ENCODE measurements around the gene NLRC5.

NLRC5 gene

GRCh38 chr16:57029161-57030160 lies 40.1 kb downstream of the NLRC5 start:
- DNase-seq: no peak

GRCh38 chr16:57030346-57030902 lies 41.1 kb downstream of the NLRC5 start:
- no peak for DNase-seq

- DNase-seq: no peak
Measured at GRCh38 chr16:57031156-57031555, 41.8 kb downstream of the NLRC5 start.

- no peak for DNase-seq
Measured at GRCh38 chr16:57032346-57032745, 43.0 kb downstream of the NLRC5 start.

GRCh38 chr16:57032931-57033330 lies 43.6 kb downstream of the NLRC5 start:
- no peak for DNase-seq

- DNase-seq: no peak
Measured at GRCh38 chr16:57036315-57036714, 47.0 kb downstream of the NLRC5 start.

- DNase-seq: no peak
Measured at GRCh38 chr16:57036945-57037344, 47.6 kb downstream of the NLRC5 start.

GRCh38 chr16:57038166-57038565 lies 48.8 kb downstream of the NLRC5 start:
- DNase-seq: no peak

GRCh38 chr16:57039148-57039812 lies 49.9 kb downstream of the NLRC5 start:
- DNase-seq: no peak

- DNase-seq: no peak
Measured at GRCh38 chr16:57041182-57042156, 52.1 kb downstream of the NLRC5 start.

GRCh38 chr16:57042157-57043111 lies 53.1 kb downstream of the NLRC5 start:
- no peak for DNase-seq

GRCh38 chr16:57043248-57043647 lies 53.9 kb downstream of the NLRC5 start:
- DNase-seq: no peak

- DNase-seq: no peak
Measured at GRCh38 chr16:57044931-57045693, 55.8 kb downstream of the NLRC5 start.

GRCh38 chr16:57045694-57046381 lies 56.5 kb downstream of the NLRC5 start:
- no peak for DNase-seq

- DNase-seq: no peak
Measured at GRCh38 chr16:57048095-57048494, 58.7 kb downstream of the NLRC5 start.

- DNase-seq: no peak
Measured at GRCh38 chr16:57049678-57050077, 60.3 kb downstream of the NLRC5 start.

GRCh38 chr16:57051696-57052228 lies 62.4 kb downstream of the NLRC5 start:
- no peak for DNase-seq

- no peak for DNase-seq
Measured at GRCh38 chr16:57053206-57053605, 63.8 kb downstream of the NLRC5 start.

- DNase-seq: no peak
Measured at GRCh38 chr16:57054338-57054737, 65.0 kb downstream of the NLRC5 start.

- DNase-seq: no peak
Measured at GRCh38 chr16:57054771-57055170, 65.4 kb downstream of the NLRC5 start.

Data from NCI-H524 treated with DMSO at 0.1 percent for 48 hours (cell line).